ENCODE measurements around the gene PDXK. TPM values are rescaled to one million over a fixed set of nuclear protein-coding genes. Genes with fewer than 3 reads are reported as not detected.

PDXK gene
- total and polyA plus RNA-seq, 2 of the 8 experiments (the other 6 are each of a cell fraction or from before 2014, with no cell fraction given) = 78.0 to 112 TPM

DNA sequence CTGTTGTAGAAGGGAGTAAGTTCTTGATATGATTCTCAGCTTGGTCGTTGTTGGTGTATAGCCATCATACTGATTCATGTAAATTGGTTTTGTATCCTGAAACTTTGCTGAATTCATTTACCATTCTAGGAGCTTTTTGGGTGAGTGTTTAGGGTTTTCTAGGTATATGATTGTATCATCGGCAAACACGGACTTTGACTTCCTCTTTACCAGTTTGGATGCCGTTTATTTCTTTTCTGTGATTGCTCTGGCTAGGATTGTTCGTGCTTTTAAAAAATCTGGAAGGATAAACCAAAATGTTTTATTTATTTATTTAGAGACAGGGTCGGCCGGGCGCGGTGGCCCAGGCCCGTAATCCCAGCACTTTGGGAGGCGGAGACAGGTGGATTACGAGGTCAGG is 39.0 kb upstream of the PDXK start:
- peaks cover 30 to 66% (median 44%) of the 10 kb centered on the region in 4 experiments for H3K36me3 ChIP-seq (ENCODE audit: control insufficient read depth in 2 of 4, insufficient read depth in 4 of 4, low read length in 3 of 4)
- H3K79me1 ChIP-seq (ENCODE audit: low read depth, low read length) = no peaks in the 10 kb centered on the region; the same call in 1 of the 2 replicates
- H3K9ac ChIP-seq (replicated peaks in 1 of 4; ENCODE audit: extremely low read depth in 1 of 4, low read depth in 3 of 4, low read length in 3 of 4) = no peak overlapping the region
- no peak overlapping the region for H2BK5ac ChIP-seq (ENCODE audit: low read depth, low read length)
- H3K4me3 ChIP-seq (ENCODE audit: extremely low read depth in 1 of 4, insufficient read depth in 2 of 4, low read depth in 3 of 4, low read length in 4 of 4) = no peak overlapping the region
- no peak overlapping the region for H3K56ac ChIP-seq (replicated peaks; ENCODE audit: insufficient read length, low read depth, low read length)
- H4K20me1 ChIP-seq (replicated peaks in 1 of 2; ENCODE audit: control insufficient read depth in 1 of 2, insufficient read depth in 2 of 2, low read length in 2 of 2) = peaks cover 2 to 6% of the 10 kb centered on the region in 2 experiments
- TF ChIP-seq YY1 (IDR thresholded peaks at IDR 0.05; ENCODE audit: low read depth, low read length) (no peak), NRF1 (IDR thresholded peaks at IDR 0.05; ENCODE audit: low read depth, low read length) (no peak), JUN (IDR thresholded peaks at IDR 0.05; ENCODE audit: low read depth, low read length) (no peak), SIN3A (conservative IDR thresholded peaks at IDR 0.05 in 1 of 2, IDR thresholded peaks at IDR 0.05 in 1 of 2; ENCODE audit: low read depth in 1 of 2, low read length in 2 of 2) (no peak), CEBPB (IDR thresholded peaks at IDR 0.05; ENCODE audit: low read depth, low read length) (no peak), NANOG (IDR thresholded peaks at IDR 0.05; ENCODE audit: insufficient read depth, low read depth, low read length, poor library complexity, severe bottlenecking) (no peak), CHD2 (IDR thresholded peaks at IDR 0.05; ENCODE audit: low read length) (no peak), RNF2 (IDR thresholded peaks at IDR 0.05; ENCODE audit: borderline replicate concordance, low read depth, low read length, missing control alignments, poor library complexity, severe bottlenecking) (no peak), FOSL1 (IDR thresholded peaks at IDR 0.05; ENCODE audit: insufficient read depth, low read depth, low read length) (no peak), CBX5 (IDR thresholded peaks at IDR 0.05; ENCODE audit: low read depth, low read length) (no peak), CREB1 (IDR thresholded peaks at IDR 0.05) (no peak), CTBP2 (IDR thresholded peaks at IDR 0.05; ENCODE audit: borderline replicate concordance, insufficient read depth, insufficient read length, low read length) (no peak), TBP (IDR thresholded peaks at IDR 0.05; ENCODE audit: low read depth, low read length) (no peak)
- TF ChIP-seq, protein P1, sequence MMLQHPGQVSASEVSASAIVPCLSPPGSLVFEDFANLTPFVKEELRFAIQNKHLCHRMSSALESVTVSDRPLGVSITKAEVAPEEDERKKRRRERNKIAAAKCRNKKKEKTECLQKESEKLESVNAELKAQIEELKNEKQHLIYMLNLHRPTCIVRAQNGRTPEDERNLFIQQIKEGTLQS (IDR thresholded peaks at IDR 0.05; ENCODE audit: insufficient read depth, low read depth, low read length) = no peak
- H3K23ac ChIP-seq (ENCODE audit: insufficient read length) = no peak overlapping the region
- no peak overlapping the region for H2BK120ac ChIP-seq (replicated peaks; ENCODE audit: low read depth, low read length)
- H3K14ac ChIP-seq (ENCODE audit: insufficient read length) = no peak overlapping the region
- H3K27me3 ChIP-seq (replicated peaks in 1 of 4; ENCODE audit: control insufficient read depth in 3 of 4, extremely low read depth in 1 of 4, insufficient read depth in 3 of 4, low read length in 3 of 4) = no peaks in the 10 kb centered on the region
- H3K79me2 ChIP-seq (ENCODE audit: control insufficient read depth in 1 of 2, insufficient read depth in 2 of 2, low read length in 2 of 2) = peaks cover 0 to 42% of the 10 kb centered on the region in 2 experiments; a peak in 2 of 4 replicates
- no peak overlapping the region for H3K27ac ChIP-seq (ENCODE audit: low read depth, low read length)
- no peak overlapping the region for H2AFZ ChIP-seq (ENCODE audit: low read length)
- ChIA-PET POLR2A (ENCODE audit: partially characterized antibody) (no interaction called here), CTCF (ENCODE audit: partially characterized antibody) (no interaction called here)
- H4K5ac ChIP-seq (ENCODE audit: insufficient read length, low read depth, low read length) = no peak overlapping the region
- no peak overlapping the region for H3K18ac ChIP-seq (ENCODE audit: extremely low read depth, low read length)
- FAIRE-seq (no peak), DNase-seq (ENCODE audit: low read depth in 1 of 2, low spot score in 2 of 2) (no peak)
- H2BK15ac ChIP-seq (ENCODE audit: low read length) = no peak overlapping the region
- no peaks in the 10 kb centered on the region for H3K4me1 ChIP-seq (replicated peaks in 1 of 4; ENCODE audit: control insufficient read depth in 3 of 4, insufficient read depth in 4 of 4, low read length in 3 of 4)
- H2BK12ac ChIP-seq (ENCODE audit: low read depth, low read length) = no peak overlapping the region
- no peaks in the 10 kb centered on the region for H3K9me3 ChIP-seq (ENCODE audit: insufficient read depth in 2 of 2, low read depth in 1 of 2, low read length in 1 of 2)
- no peak overlapping the region for H3K4ac ChIP-seq (replicated peaks; ENCODE audit: insufficient read length, low read depth, low read length)
- H2AK5ac ChIP-seq (ENCODE audit: low read depth, low read length) = no peak overlapping the region
- H3K4me2 ChIP-seq (ENCODE audit: insufficient read depth in 1 of 2, low read depth in 2 of 2, low read length in 2 of 2) = no peak overlapping the region
- no peak overlapping the region for H2BK20ac ChIP-seq (ENCODE audit: low read length)
- H4K91ac ChIP-seq (replicated peaks; ENCODE audit: insufficient read length, low read length) = no peak overlapping the region
- 94% methylated on average over 12 of the region's 12 CpGs; no CpG with 5 or more reads in 1 of the 2 experiments for WGBS, 2 experiments (ENCODE audit: extremely low coverage in 1 of 2, insufficient coverage in 1 of 2, insufficient read length in 1 of 2, insufficient replicate concordance in 2 of 2, low coverage in 1 of 2, low lambda C conversion rate in 2 of 2, missing lambda C conversion rate in 1 of 2)
- no peaks in the 10 kb centered on the region for H3K23me2 ChIP-seq (ENCODE audit: low read depth, low read length)
- H4K8ac ChIP-seq (ENCODE audit: extremely low read depth, insufficient read depth, low read length) = no peak overlapping the region

All from H1 (cell line).